Measurements from ENCODE around the gene CSNK1G1.
"Not testable (repeated sequence)": the region's sequence is repeated elsewhere in the genome, so short reads cannot be mapped to it uniquely, and the experiment has no call there.

Gene CSNK1G1

GRCh38 chr15:64355944-64356709 lies at the start of gene CSNK1G1:
CSNK1G1 (minus strand) TSS chr15:64356173; CDS start chr15:64300499, 55,674 bp downstream.
- DNase-seq (ENCODE audit: low read depth in 2 of 2) = peak; percentile 89 to 91

- no peak for DNase-seq (ENCODE audit: low read depth in 2 of 2)
Measured at GRCh38 chr15:64400583-64400982, 44.6 kb upstream of the CSNK1G1 start.

GRCh38 chr15:64398575-64398974 lies 42.6 kb upstream of the CSNK1G1 start:
- no peak for DNase-seq (ENCODE audit: low read depth in 2 of 2)

DNA sequence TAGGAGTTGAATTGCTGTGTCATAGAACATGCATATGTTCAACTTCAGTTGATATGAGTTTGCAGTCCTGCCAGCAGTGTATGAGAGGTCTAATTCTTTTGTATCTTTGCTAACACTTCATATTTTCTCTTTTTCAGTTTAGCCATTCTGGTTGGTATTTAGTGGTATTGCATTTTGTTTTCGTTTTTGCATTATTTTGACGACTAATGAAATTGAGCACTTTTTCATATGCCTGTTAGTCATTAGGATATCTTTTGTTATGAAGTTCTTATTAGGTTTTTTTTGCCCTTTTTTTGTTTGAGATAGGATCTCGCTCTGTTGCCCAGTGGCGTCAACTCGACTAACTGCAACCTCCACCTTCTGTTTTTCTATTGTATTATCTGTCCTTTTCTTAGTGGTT lies 40.8 kb upstream of the CSNK1G1 start:
- DNase-seq (ENCODE audit: low read depth in 2 of 2) = no peak

DNA sequence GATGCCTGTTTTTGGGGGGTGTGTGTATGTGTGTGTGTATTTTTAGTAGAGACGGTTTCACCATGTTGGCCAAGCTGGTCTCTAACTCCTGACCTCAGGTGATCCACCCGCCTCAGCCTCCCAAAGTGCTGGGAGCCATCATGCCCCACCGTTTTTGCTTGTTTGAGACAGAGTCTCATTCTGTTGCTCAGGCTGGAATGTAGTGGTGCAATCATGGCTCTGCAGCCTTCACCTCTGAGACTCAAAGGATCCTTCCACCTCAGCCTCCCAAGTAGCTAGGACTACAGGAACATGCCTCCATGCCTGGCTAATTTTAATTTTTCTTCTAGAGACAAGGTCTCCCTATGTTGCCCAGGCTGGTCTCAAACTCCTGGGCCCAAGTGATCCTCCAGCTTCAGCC lies 36.5 kb upstream of the CSNK1G1 start:
- not testable (repeated sequence) for DNase-seq (ENCODE audit: low read depth in 2 of 2)

DNA sequence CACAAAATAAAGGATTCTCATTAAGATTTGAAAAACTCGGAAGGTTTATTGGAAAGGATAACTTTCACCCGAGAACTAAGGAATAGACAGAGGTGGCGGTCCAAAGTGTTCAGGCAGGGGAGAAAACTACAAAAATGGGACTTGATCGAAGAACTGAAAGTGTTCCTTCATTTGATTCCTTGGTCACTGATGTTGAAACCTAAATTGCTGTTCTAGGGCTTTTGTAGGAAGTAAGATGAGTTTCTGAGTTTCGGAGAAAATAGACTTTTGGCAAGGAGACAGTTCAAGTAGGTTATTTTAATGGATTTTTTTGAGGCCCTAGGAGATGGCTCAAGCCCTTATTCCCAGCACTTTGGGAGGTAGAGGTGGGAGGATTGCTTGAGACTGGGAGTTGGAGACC lies 33.1 kb upstream of the CSNK1G1 start:
- DNase-seq (ENCODE audit: low read depth in 2 of 2) = no peak

GRCh38 chr15:64387562-64388168 lies 31.7 kb upstream of the CSNK1G1 start, which contains the start of gene TRIP4:
TRIP4 (plus strand) TSS chr15:64387836; CDS start chr15:64387864, 28 bp downstream.
- DNase-seq (ENCODE audit: low read depth in 2 of 2) = peak; percentile 92

DNA sequence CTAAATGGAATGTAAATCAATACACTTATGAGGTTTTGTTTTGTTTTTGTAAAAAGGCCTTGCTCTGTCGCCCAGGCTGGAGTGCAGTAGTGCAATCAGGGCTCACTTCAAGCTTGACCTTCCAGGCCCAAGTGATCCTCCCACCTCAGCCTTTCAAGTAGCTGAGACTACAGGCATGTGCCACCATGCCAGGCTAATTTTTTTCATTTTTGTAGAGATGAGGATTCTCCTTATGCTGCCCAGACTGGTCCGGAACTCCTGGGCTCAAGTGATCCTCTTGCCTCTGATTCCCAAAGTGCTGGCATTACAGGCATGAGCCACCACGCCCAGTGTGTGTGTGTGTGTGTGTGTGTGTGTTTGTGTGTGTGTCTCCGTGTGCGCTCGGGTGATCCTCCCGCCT lies 30.3 kb upstream of the CSNK1G1 start:
- no peak for DNase-seq (ENCODE audit: low read depth in 2 of 2)

GRCh38 chr15:64383760-64384159 lies 27.8 kb upstream of the CSNK1G1 start:
- DNase-seq (ENCODE audit: low read depth in 2 of 2) = no peak

DNA sequence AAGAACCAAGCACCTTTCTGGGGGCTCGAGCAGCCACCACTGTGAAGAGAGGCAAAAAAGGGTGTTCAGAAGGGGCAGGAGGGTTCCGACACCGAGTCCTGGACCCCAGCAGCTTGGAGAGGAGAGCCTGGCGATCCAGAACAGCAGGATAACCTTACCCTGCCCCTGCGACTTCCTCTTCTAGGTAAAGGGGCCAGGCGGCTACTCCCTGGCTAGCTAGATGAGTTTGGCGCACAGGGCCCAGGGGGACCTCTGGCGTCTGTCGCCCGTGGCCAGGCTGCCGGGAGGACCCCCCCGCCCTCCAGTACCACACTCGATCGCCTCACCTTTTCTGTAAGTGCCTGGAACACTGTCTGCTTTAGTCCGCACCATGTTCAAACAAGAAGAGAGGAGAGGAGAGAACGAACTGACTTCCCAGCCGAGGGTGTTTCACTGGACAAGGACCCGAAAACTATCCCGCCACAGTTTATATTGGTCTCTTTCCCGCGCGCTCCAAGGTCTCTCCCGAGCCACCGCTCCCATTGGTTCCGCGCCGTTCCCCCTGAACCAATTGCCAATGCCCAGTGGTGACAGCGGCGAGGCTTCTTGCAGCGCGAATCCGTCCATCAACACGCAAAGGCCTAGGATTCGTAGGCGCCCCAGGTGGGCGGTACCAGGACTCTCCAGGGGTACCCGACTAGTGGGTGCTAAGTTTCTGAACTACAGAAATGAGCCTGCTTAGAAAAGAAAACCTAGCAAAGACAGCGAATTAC lies 25.2 kb upstream of the CSNK1G1 start, which contains the start of gene PCLAF:
PCLAF (minus strand) TSS at position 442 of the 752 bp plus-strand sequence; CDS start at position 372, 70 bp downstream.
- DNase-seq (ENCODE audit: low read depth in 2 of 2) = peak; percentile 94 to 95

- not testable (repeated sequence) for DNase-seq (ENCODE audit: low read depth in 2 of 2)
Measured at GRCh38 chr15:64380130-64380870, 24.3 kb upstream of the CSNK1G1 start.

- DNase-seq (ENCODE audit: low read depth in 2 of 2) = no peak
Measured at GRCh38 chr15:64379216-64379960, 23.4 kb upstream of the CSNK1G1 start.

GRCh38 chr15:64373360-64373759 lies 17.4 kb upstream of the CSNK1G1 start:
- DNase-seq (ENCODE audit: low read depth in 2 of 2) = no peak

GRCh38 chr15:64371383-64371782 lies 15.4 kb upstream of the CSNK1G1 start:
- not testable (repeated sequence) for DNase-seq (ENCODE audit: low read depth in 2 of 2)

GRCh38 chr15:64369078-64369607 lies 13.2 kb upstream of the CSNK1G1 start:
- no peak for DNase-seq (ENCODE audit: low read depth in 2 of 2)

DNA sequence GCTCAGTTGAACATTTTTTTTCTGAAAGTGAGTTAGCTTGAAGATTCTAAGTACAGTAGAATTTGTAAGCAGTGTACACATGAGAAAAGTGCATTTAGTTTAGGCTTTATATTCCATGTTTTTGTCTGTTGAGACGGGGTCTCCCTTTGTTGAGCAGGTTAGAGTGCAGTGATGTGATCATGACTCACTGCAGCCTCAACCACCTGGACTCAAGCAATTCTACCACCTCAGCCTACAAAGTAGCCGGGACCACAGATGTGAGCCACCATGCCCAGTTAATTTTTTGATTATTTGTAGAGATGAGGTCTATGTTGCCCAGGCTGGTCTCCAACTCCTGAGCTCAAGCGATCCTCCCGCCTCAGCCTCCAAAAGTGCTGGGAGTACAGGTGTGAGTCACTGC lies 5.3 kb upstream of the CSNK1G1 start:
- no peak for DNase-seq (ENCODE audit: low read depth in 2 of 2)

GRCh38 chr15:64356710-64357040 lies 702 bp upstream of the CSNK1G1 start:
- DNase-seq (ENCODE audit: low read depth in 2 of 2) = no peak

- peak in 1 of 2 donors; percentile 30 for DNase-seq (ENCODE audit: low read depth in 2 of 2)
Measured at GRCh38 chr15:64355348-64355943, 527 bp downstream of the CSNK1G1 start.

DNA sequence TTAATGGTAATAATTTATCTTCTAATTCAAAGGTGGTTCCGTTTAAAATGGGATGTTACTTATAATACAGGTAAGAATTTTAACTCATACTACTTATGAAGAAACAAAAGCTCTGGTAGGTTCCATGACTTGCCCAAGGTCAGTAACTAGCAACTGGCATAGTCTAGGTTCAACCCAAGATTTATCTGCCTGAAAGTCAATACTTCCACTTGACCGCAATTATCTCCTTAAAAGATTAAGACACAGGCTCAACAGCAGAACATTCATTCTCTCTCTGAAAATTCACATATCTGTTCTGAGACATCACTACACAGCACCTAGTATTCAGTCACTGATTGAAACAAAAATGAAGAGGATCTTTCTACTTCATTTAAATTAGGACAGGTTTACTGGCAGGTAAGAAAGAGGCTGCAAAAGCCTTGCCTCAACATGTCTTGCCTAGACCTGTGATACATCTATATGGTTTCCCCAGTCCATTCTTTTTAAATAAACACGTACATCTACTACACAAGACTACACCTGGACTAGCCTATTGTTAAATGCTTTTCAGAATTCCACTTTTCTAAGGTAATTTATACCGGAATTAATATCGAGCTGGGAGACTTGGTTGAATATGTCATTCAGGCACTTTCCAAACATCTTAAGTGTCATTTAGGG lies 1.2 kb downstream of the CSNK1G1 start:
- DNase-seq (ENCODE audit: low read depth in 2 of 2) = no peak

DNA sequence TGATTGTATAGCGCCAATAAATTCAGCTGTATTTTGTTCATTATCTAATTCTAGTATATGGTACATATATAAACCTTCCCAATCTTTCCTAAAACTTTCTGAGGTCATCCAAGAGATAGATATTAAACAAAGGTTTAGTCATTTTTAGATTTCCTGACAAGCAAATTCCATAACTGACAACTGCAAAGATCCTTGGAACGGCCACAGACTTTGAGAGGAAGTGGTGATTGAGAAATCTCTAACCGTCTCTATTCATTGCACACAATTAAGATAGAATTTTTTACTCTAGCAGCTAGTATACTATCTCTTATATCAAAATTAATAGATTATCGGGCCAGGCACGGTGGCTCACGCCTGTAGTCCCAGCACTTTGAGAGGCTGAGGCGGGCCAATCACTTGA lies 4.7 kb downstream of the CSNK1G1 start:
- DNase-seq (ENCODE audit: low read depth in 2 of 2) = no peak

All from stimulated activated CD8-positive, alpha-beta memory T cell treated with anti-CD3 and anti-CD28 coated beads, Interleukin-15, amount 100 ng/mL, for 48 hours (primary cell).